Measurements from ENCODE around the gene ALPL.

GRCh38 chr1:21601278-21602048 lies 92.2 kb downstream of the ALPL start:
- TF ChIP-seq ZNF274 (IDR thresholded peaks at IDR 0.05; ENCODE audit: low read depth, low read length) (no peak), YY1 (IDR thresholded peaks at IDR 0.05; ENCODE audit: insufficient read depth, insufficient read length) (no peak), SUZ12 (IDR thresholded peaks at IDR 0.05; ENCODE audit: extremely low read depth, insufficient read depth, insufficient read length) (no peak)
